SK-N-MC (cell line): ENCODE results near the gene SYVN1.

Experiments
- EZH2 ChIP-seq: fragments of 200-600 bp; sonication (generic); IDR thresholded peaks from one replicate; pipeline ENCODE4 v1.6.1; 2017; ENCODE audit warnings: antibody characterized with exemption
- FOXP2 ChIP-seq: optimal IDR thresholded peaks from 2 replicates; pipeline ENCODE3; 2011; ENCODE audit warnings: mild to moderate bottlenecking, moderate library complexity; ENCODE audit not compliant: insufficient read depth; ENCODE audit errors: extremely low read length, control extremely low read depth
- POLR2AphosphoS5 ChIP-seq: IDR thresholded peaks from 2 replicates; pipeline ENCODE4 v1.6.1; 2012; ENCODE audit warnings: mild to moderate bottlenecking, low read depth, low read length, borderline replicate concordance

DNA sequence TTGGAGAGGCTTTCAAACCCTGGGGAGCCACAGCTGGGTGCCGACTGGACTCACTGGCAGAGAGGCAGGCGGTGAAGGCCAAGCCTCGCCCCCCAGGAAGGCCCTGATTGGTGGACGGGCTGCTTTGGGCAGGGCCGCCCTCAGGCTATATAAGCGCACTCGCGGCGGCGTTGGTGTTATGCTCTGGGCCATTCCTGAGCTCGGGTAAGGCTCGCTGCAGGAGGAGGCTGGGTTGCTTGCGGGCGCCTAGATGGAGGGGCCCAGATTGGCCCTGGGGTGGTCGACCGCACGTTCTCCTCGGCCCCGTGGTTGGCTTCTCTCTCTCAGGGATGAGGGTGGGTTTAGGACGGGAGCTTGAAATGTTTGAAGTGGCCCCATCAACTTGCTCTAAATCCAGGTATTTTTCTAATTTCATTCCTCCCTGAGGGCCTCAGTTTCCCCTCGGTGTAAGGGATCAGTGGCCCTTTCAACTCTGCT is 35.8 kb upstream of the SYVN1 start, which contains the start of gene SPDYC:
- no peak for TF ChIP-seq EZH2
- TF ChIP-seq POLR2AphosphoS5, result peak; percentile 51; the same call in 1 of the 2 replicates
- TF ChIP-seq FOXP2, result no peak
